ENCODE results near the gene PLEKHB1.

DNA sequence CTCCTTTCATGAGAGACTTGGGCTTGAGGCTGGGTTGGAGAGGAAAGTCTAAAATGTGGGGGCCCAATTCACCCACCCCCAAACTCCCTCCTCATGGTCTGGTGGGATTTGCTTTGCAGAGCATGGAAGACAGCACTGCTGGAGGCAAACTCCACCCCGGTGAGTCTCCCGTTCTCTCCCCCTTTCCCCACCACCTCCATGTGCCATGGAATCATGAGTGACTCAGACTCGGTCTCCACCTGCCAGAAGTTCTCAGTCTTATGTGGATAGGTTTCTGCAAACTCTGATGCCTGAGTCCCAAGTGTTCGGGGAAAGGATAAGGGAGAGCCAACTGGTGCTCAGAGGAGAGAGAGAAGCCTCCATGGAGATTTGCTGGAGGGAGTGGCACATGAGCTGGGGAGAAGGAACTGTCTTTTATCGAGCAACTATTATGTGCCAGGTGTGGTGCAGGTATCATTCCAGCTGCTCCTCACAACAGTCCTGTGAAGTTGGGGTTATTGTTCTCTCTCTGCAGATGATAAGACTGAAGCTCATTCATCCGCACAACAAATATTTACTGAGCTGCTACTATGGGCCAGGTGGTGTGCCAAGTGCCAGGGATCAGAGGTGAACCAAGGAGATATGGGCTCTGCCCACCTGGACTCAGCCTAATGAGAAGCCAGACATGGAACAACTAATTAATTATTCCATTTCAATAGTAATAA lies 6.6 kb downstream of the PLEKHB1 start:
- TF ChIP-seq, protein P1, sequence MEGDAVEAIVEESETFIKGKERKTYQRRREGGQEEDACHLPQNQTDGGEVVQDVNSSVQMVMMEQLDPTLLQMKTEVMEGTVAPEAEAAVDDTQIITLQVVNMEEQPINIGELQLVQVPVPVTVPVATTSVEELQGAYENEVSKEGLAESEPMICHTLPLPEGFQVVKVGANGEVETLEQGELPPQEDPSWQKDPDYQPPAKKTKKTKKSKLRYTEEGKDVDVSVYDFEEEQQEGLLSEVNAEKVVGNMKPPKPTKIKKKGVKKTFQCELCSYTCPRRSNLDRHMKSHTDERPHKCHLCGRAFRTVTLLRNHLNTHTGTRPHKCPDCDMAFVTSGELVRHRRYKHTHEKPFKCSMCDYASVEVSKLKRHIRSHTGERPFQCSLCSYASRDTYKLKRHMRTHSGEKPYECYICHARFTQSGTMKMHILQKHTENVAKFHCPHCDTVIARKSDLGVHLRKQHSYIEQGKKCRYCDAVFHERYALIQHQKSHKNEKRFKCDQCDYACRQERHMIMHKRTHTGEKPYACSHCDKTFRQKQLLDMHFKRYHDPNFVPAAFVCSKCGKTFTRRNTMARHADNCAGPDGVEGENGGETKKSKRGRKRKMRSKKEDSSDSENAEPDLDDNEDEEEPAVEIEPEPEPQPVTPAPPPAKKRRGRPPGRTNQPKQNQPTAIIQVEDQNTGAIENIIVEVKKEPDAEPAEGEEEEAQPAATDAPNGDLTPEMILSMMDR (conservative IDR thresholded peaks at IDR 0.05): no peak
- no peak for TF ChIP-seq ZFX (IDR thresholded peaks at IDR 0.05)
